K562 (cell line): Measurements from ENCODE around the gene FAM177B. TPM values are rescaled to one million over a fixed set of nuclear protein-coding genes. Genes with fewer than 3 reads are reported as not detected.

ENCODE experiments used
- ATAC-seq: fragments of 200-7000 bp; cut with Tn5 transposase; 3 replicates; pipeline ENCODE4 v1.9.1; 2020; ENCODE audit warnings: moderate library complexity
- BruUV-seq: library from RNA; stranded (reverse); fragments of 400-500 nt; replicated peaks from 2 replicates; lab custom pipeline; 2021; lab: Mats Ljungman, UMichigan
- CTCF ChIA-PET: fragments of 300-600 bp; formaldehyde crosslinking; extraction: SDS; loops from one replicate; lab custom pipeline; 2021; ENCODE audit warnings: low intra/inter-chr PET ratio; lab: Yijun Ruan, JAX
- POLR2A ChIA-PET: fragments of 300-600, 350-650 bp; sonication (Branson Sonifier 250); formaldehyde crosslinking; extraction: SDS; loops from one replicate; lab custom pipeline; 2021; ENCODE audit warnings: antibody characterized with exemption, inconsistent platforms; lab: Yijun Ruan, JAX
- DNase-seq, 4 experiments: peaks; one replicate each; pipeline versions ENCODE4 v3.0.0 to v3.0.0-alpha.2; 2011 to 2018; ENCODE audit warnings: low spot score in 3 of 4, mixed read lengths in 3 of 4; ENCODE audit errors: extremely low read depth in 1 of 4
- FAIRE-seq: peaks from 2 replicates; lab custom pipeline; 2011; peaks lifted over from hg19 to GRCh38; lab: Jason Lieb, UNC
- H2AFZ ChIP-seq: 2 replicates; pipeline ENCODE4 v1.6.0; 2011; ENCODE audit warnings: low read depth, low read length, control low read depth, inconsistent platforms
- H3K27ac ChIP-seq: fragments of 200-600 bp; 3 replicates; pipeline ENCODE4 v1.8.0; 2011; ENCODE audit warnings: low read depth, mild to moderate bottlenecking, control low read depth, inconsistent platforms, low read length, moderate library complexity, mixed read lengths; ENCODE audit errors: extremely low read depth
- H3K27me3 ChIP-seq, 2 experiments: fragments of 300-600 bp in 1 of 2; 2 replicates in 1 of 2; 3 replicates in 1 of 2; pipeline versions ENCODE4 v1.6.0 to v1.8.0; 2011; ENCODE audit warnings: inconsistent platforms in 2 of 2, low read length in 2 of 2, mild to moderate bottlenecking in 1 of 2, mixed read lengths in 1 of 2, moderate library complexity in 1 of 2; ENCODE audit not compliant: control insufficient read depth in 2 of 2, insufficient read depth in 2 of 2
- H3K36me3 ChIP-seq: fragments of 300-600 bp; 3 replicates; pipeline ENCODE4 v1.8.0; 2011; ENCODE audit warnings: mild to moderate bottlenecking, low read length, inconsistent platforms; ENCODE audit not compliant: control insufficient read depth, insufficient read depth
- H3K4me1 ChIP-seq, 2 experiments: fragments of 200-600 bp in 1 of 2; replicated peaks in 1 of 2; 2 replicates in 1 of 2; 3 replicates in 1 of 2; pipeline versions ENCODE4 v1.5.1 to v1.8.0; 2011; ENCODE audit warnings: inconsistent platforms in 2 of 2, low read length in 2 of 2, mild to moderate bottlenecking in 1 of 2, mixed read lengths in 1 of 2, moderate library complexity in 1 of 2; ENCODE audit not compliant: control insufficient read depth in 2 of 2, insufficient read depth in 2 of 2
- H3K4me2 ChIP-seq: 2 replicates; pipeline ENCODE4 v1.6.1; 2011; ENCODE audit warnings: low read length, control low read depth, inconsistent platforms, mixed read lengths; ENCODE audit not compliant: insufficient read depth
- H3K4me3 ChIP-seq: fragments of 200-600 bp; sonication (generic), shearing (Covaris generic); 2 replicates; pipeline ENCODE4 v1.5.1; 2016; ENCODE audit warnings: control low read depth, inconsistent platforms
- H3K79me2 ChIP-seq: fragments of 200-600 bp; 3 replicates; pipeline ENCODE4 v1.8.0; 2011; ENCODE audit warnings: low read length, inconsistent platforms; ENCODE audit not compliant: control insufficient read depth, insufficient read depth
- H3K9ac ChIP-seq, 2 experiments: 2 replicates each; pipeline versions ENCODE4 v1.6.0 to v1.6.1; 2011; ENCODE audit warnings: low read depth in 2 of 2, low read length in 2 of 2, control low read depth in 1 of 2, inconsistent platforms in 1 of 2, mild to moderate bottlenecking in 1 of 2, mixed read lengths in 1 of 2; ENCODE audit not compliant: insufficient read depth in 1 of 2
- H3K9me1 ChIP-seq: one replicate; pipeline ENCODE4 v1.6.0; 2011; ENCODE audit warnings: inconsistent platforms, mild to moderate bottlenecking, low read length, moderate library complexity; ENCODE audit not compliant: control insufficient read depth, insufficient read depth
- H3K9me3 ChIP-seq: replicated peaks from 2 replicates; pipeline ENCODE4 v1.5.1; 2011; ENCODE audit warnings: low read depth, low read length, inconsistent platforms; ENCODE audit not compliant: control insufficient read depth, insufficient read depth
- H4K20me1 ChIP-seq: replicated peaks from 2 replicates; pipeline ENCODE4 v1.6.1; 2011; ENCODE audit warnings: low read length, inconsistent platforms, mixed read lengths; ENCODE audit not compliant: control insufficient read depth, insufficient read depth
- CBX1 ChIP-seq: sonication (generic); IDR thresholded peaks from 2 replicates; pipeline ENCODE4 v1.6.1; 2016; ENCODE audit warnings: antibody characterized with exemption, low read depth, mild to moderate bottlenecking
- CBX3 ChIP-seq, 2 experiments: IDR thresholded peaks; 1 replicate in 1 of 2; 2 replicates in 1 of 2; pipeline ENCODE4 v1.6.1; 2012; ENCODE audit warnings: inconsistent platforms in 2 of 2, low read length in 2 of 2, borderline replicate concordance in 1 of 2, control low read depth in 1 of 2
- CBX5 ChIP-seq: IDR thresholded peaks from 2 replicates; pipeline ENCODE4 v1.6.1; 2014; ENCODE audit warnings: low read depth, borderline replicate concordance
- KDM1A ChIP-seq, 2 experiments: fragments of 450-650 bp; IDR thresholded peaks; 2 replicates each; pipeline ENCODE4 v1.6.1; 2016; ENCODE audit warnings: mild to moderate bottlenecking in 2 of 2
- RAD21 ChIP-seq, 2 experiments: fragments of 250-450 bp in 1 of 2; fragments of 450-650 bp in 1 of 2; sonication (Bioruptor Pico) in 1 of 2; formaldehyde crosslinking in 1 of 2; IDR thresholded peaks in 1 of 2; conservative IDR thresholded peaks in 1 of 2; 2 replicates each; pipeline versions ENCODE4 v1.4.0 to v1.8.0; 2020 to 2022; ENCODE audit warnings: mild to moderate bottlenecking in 2 of 2, moderate library complexity in 1 of 2
- RBM25 ChIP-seq: fragments of 200-400 bp; formaldehyde crosslinking; IDR thresholded peaks from 2 replicates; pipeline ENCODE4 v1.6.1; 2018; ENCODE audit warnings: low read length, low read depth, moderate library complexity; ENCODE audit not compliant: severe bottlenecking
- RCOR1 ChIP-seq, 2 experiments: IDR thresholded peaks; 2 replicates each; pipeline ENCODE4 v1.6.1; 2012; ENCODE audit warnings: low read depth in 2 of 2, low read length in 2 of 2, borderline replicate concordance in 1 of 2, improper control_type of control experiment in 1 of 2
- SMARCA5 ChIP-seq: fragments of 450-650 bp; IDR thresholded peaks from 2 replicates; pipeline ENCODE4 v1.6.1; 2016
- TRIM24 ChIP-seq, 2 experiments: fragments of 450-650 bp; IDR thresholded peaks; 2 replicates each; pipeline ENCODE4 v1.6.1; 2016
- TRIM28 ChIP-seq: fragments of 450-650 bp; IDR thresholded peaks from 2 replicates; pipeline ENCODE4 v1.6.1; 2017
- ZNF143 ChIP-seq: sonication (generic); formaldehyde crosslinking; IDR thresholded peaks from 2 replicates; pipeline ENCODE4 v1.9.0; 2022; ENCODE audit warnings: mild to moderate bottlenecking, missing genetic modification reagents
- ZNF699 ChIP-seq: fragments of 250-450 bp; sonication (Bioruptor Pico); IDR thresholded peaks from 2 replicates; pipeline ENCODE4 v1.8.0; 2021; ENCODE audit warnings: mild to moderate bottlenecking, moderate library complexity; ENCODE audit not compliant: insufficient replicate concordance
- ZNF764 ChIP-seq: fragments of 250-450 bp; sonication (Bioruptor Pico); IDR thresholded peaks from 2 replicates; pipeline ENCODE4 v1.4.0; 2020; ENCODE audit warnings: low read depth, mild to moderate bottlenecking, moderate library complexity
- WGBS: fragments of 100-300 bp; shearing (Covaris generic); methylation state at CpG from one replicate; pipeline ENCODE4 v1.1.6; 2016; ENCODE audit warnings: low coverage, mixed read lengths; ENCODE audit not compliant: insufficient coverage; ENCODE audit errors: missing lambda C conversion rate; 5-methylcytosine and 5-hydroxymethylcytosine counted together
- in situ Hi-C: fragments of 300-500 bp; cut with MboI; formaldehyde crosslinking; loops from 4 replicates; pipeline ENCODE4 v1.15.0; 2018; ENCODE audit warnings: inconsistent platforms, mixed read lengths
- intact Hi-C: fragments of 100-400 bp; cut with micrococcal nuclease; formaldehyde crosslinking; loops from 2 replicates; pipeline ENCODE4 v1.14.2; 2022
- polyA plus RNA-seq, 8 experiments: library from polyadenylated mRNA; depleted of rRNA in 4 of 8; stranded (reverse) in 5 of 8; unstranded in 3 of 8; fragments of >200 nt; fragmentation: Nextera tagmentation in 2 of 8; fragmentation: Illumina TruSeq in 1 of 8; extraction: Ambion mirVana in 2 of 8; extraction: Trizol in 1 of 8; gene quantifications; 2 replicates each; pipeline versions ENCODE4 v1.2.1 to v1.2.3, GENCODE V29; 2011 to 2014; ENCODE audit warnings: inconsistent platforms in 1 of 8, missing spikeins in 1 of 8
- total RNA-seq, 7 experiments: library from RNA; depleted of rRNA in 6 of 7; stranded (reverse); fragments of >200 nt in 6 of 7; fragmentation: Illumina TruSeq in 2 of 7; extraction: Trizol in 2 of 7; gene quantifications; 2 replicates each; pipeline versions ENCODE4 v1.2.1 to v1.2.3, GENCODE V29; 2011 to 2021; ENCODE audit warnings: low replicate concordance in 1 of 7
- TF ChIP-seq, protein P1 (sequence below): fragments of 450-650 bp; IDR thresholded peaks from 2 replicates; pipeline ENCODE4 v1.6.1; 2018; ENCODE audit warnings: mild to moderate bottlenecking, low read depth; ENCODE audit not compliant: partially characterized antibody
- TF ChIP-seq, protein P2 (sequence below), 3 experiments: IDR thresholded peaks in 2 of 3; conservative IDR thresholded peaks in 1 of 3; 2 replicates each; pipeline ENCODE4 v1.5.1; 2011 to 2012; ENCODE audit warnings: low read length in 3 of 3, mild to moderate bottlenecking in 3 of 3, control low read depth in 2 of 3, improper control_type of control experiment in 1 of 3, inconsistent platforms in 1 of 3, low read depth in 1 of 3, mixed read lengths in 1 of 3, moderate library complexity in 1 of 3; ENCODE audit not compliant: insufficient read depth in 2 of 3
- TF ChIP-seq, protein P3 (sequence below): fragments of 250-450 bp; sonication (Bioruptor Pico); IDR thresholded peaks from 2 replicates; pipeline ENCODE4 v1.5.1; 2021; ENCODE audit warnings: mild to moderate bottlenecking

FAM177B gene
- total and polyA plus RNA-seq, 9 of the 15 experiments (the other 6 are each of a cell fraction or from before 2014, with no cell fraction given), result not detected

DNA sequence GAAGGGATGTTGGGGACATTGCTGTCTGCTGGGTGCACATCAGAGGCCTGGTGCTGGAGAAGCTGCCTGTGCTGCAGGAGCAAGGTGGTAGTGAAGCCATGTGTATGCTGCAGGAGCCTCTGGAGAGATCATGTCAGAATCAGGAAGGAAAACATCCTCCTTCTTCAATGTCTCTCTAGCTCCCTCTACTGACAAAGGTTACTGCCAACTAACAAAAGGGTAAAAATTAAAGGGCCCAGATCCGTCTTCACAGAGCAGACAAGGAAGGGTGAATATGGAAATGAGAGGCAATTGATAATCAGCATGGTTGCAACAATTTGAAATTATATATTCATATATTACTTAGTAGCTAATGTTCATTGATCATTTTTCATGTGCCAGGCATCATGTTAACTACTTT lies 32.2 kb downstream of the FAM177B start:
- in situ Hi-C loops, result no loop called here
- peak; percentile 36; the same call in 1 of the 3 replicates for ATAC-seq
- TF ChIP-seq RCOR1 (IDR thresholded peaks at IDR 0.05; ENCODE audit: borderline replicate concordance in 1 of 2, low read depth in 2 of 2, low read length in 2 of 2), result peak in 1 of 2 experiments; percentile 19; a peak in 1 of 4 replicates
- peak in 1 of 2 experiments; percentile 99; a peak in 2 of 3 replicates for TF ChIP-seq CBX3 (IDR thresholded peaks at IDR 0.05; ENCODE audit: borderline replicate concordance in 1 of 2, low read length in 2 of 2)
- TF ChIP-seq RBM25, result peak; percentile 89
- TF ChIP-seq RAD21 (CRISPR knock-in tag; conservative IDR thresholded peaks at IDR 0.05 in 1 of 2, IDR thresholded peaks at IDR 0.05 in 1 of 2), result peak in 1 of 2 experiments; percentile 43; a peak in 1 of 4 replicates
- no peak for TF ChIP-seq ZNF143 (CRISPR knock-in tag)
- 0 out of 2 replicates have a peak, but pooled peaks have one; percentile 68 for TF ChIP-seq CBX5
- TF ChIP-seq, protein P1, sequence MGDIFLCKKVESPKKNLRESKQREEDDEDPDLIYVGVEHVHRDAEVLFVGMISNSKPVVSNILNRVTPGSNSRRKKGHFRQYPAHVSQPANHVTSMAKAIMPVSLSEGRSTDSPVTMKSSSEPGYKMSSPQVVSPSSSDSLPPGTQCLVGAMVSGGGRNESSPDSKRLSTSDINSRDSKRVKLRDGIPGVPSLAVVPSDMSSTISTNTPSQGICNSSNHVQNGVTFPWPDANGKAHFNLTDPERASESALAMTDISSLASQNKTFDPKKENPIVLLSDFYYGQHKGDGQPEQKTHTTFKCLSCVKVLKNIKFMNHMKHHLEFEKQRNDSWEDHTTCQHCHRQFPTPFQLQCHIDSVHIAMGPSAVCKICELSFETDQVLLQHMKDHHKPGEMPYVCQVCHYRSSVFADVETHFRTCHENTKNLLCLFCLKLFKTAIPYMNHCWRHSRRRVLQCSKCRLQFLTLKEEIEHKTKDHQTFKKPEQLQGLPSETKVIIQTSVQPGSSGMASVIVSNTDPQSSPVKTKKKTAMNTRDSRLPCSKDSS, result peak; percentile 73
- TF ChIP-seq ZNF699 (CRISPR knock-in tag), result peak; percentile 95
- TF ChIP-seq TRIM24 (IDR thresholded peaks at IDR 0.05), result peak; percentile 25 to 58; a peak in 1 of 4 replicates
- TF ChIP-seq SMARCA5, result peak; percentile 82; the same call in 1 of the 2 replicates
- TF ChIP-seq, protein P2, sequence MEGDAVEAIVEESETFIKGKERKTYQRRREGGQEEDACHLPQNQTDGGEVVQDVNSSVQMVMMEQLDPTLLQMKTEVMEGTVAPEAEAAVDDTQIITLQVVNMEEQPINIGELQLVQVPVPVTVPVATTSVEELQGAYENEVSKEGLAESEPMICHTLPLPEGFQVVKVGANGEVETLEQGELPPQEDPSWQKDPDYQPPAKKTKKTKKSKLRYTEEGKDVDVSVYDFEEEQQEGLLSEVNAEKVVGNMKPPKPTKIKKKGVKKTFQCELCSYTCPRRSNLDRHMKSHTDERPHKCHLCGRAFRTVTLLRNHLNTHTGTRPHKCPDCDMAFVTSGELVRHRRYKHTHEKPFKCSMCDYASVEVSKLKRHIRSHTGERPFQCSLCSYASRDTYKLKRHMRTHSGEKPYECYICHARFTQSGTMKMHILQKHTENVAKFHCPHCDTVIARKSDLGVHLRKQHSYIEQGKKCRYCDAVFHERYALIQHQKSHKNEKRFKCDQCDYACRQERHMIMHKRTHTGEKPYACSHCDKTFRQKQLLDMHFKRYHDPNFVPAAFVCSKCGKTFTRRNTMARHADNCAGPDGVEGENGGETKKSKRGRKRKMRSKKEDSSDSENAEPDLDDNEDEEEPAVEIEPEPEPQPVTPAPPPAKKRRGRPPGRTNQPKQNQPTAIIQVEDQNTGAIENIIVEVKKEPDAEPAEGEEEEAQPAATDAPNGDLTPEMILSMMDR (IDR thresholded peaks at IDR 0.05 in 2 of 3, conservative IDR thresholded peaks at IDR 0.05 in 1 of 3; ENCODE audit: insufficient read depth in 2 of 3, low read depth in 1 of 3, low read length in 3 of 3), result peak; percentile 37 to 47 (median 38); a peak in 5 of 6 replicates
- peak; percentile 95 for TF ChIP-seq TRIM28
- 0 out of 2 replicates have a peak, but pooled peaks have one; percentile 43 for TF ChIP-seq CBX1
- TF ChIP-seq, protein P3, sequence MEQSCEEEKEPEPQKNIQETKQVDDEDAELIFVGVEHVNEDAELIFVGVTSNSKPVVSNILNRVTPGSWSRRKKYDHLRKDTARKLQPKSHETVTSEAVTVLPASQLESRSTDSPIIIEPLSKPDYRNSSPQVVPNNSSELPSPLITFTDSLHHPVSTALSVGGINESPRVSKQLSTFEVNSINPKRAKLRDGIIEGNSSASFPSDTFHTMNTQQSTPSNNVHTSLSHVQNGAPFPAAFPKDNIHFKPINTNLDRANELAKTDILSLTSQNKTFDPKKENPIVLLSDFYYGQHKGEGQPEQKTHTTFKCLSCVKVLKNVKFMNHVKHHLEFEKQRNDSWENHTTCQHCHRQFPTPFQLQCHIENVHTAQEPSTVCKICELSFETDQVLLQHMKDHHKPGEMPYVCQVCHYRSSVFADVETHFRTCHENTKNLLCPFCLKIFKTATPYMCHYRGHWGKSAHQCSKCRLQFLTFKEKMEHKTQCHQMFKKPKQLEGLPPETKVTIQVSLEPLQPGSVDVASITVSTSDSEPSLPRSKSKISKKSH (CRISPR knock-in tag), result no peak
- TF ChIP-seq ZNF764 (CRISPR knock-in tag), result no peak
- peak in 1 of 2 experiments; percentile 63; a peak in 2 of 4 replicates for TF ChIP-seq KDM1A (IDR thresholded peaks at IDR 0.05)

More for the DNA sequence above, 32.2 kb downstream of the FAM177B start:
- no peaks in the 10 kb centered on the region for H3K27me3 ChIP-seq
- H3K9me1 ChIP-seq, result no peaks in the 10 kb centered on the region
- no peak overlapping the region for H2AFZ ChIP-seq
- BruUV-seq, result no TSS peak
- DNase-seq (peak in 3 of 4 experiments; percentile 32 to 35 (median 33)), FAIRE-seq (peak; percentile 15)
- CTCF ChIA-PET, result no interaction called here
- H3K36me3 ChIP-seq, result no peaks in the 10 kb centered on the region
- 11% methylated on average over 1 of the region's 1 CpG for WGBS
- no peaks in the 10 kb centered on the region for H3K79me2 ChIP-seq
- H3K27ac ChIP-seq, result no peak overlapping the region
- H4K20me1 ChIP-seq, result no peaks in the 10 kb centered on the region
- intact Hi-C loops, result loop anchor here (2.0 kb wide), 1 partner anchor 304 kb away; no protein-coding TSS in a partner anchor
- no peaks in the 10 kb centered on the region for H3K9me3 ChIP-seq
- H3K4me1 ChIP-seq, result no peaks in the 10 kb centered on the region
- H3K9ac ChIP-seq, result no peak overlapping the region
- H3K4me3 ChIP-seq, result no peak overlapping the region
- H3K4me2 ChIP-seq, result no peak overlapping the region
- POLR2A ChIA-PET, result no interaction called here
